ENCODE results near the gene CDH24.

DNA sequence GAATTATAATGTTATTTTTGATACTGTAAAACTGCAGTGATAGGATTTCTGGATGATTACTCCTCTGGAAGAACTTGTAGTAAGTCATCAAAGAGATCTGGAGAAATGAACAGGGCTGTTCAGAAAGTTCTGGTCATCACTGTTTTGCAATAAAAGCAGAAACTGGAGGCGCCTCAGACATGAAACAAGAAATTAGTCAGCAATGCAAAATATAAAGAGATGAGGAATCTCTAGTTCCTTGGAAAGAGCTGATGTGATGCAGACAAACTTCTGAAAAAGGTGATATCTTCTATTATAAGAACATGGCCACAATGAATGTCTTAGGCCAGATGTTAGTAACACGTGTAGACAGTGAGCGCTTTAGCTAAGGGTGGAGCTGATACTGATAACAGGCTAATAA is 28.1 kb upstream of the CDH24 start:
- TF ChIP-seq, protein P1, sequence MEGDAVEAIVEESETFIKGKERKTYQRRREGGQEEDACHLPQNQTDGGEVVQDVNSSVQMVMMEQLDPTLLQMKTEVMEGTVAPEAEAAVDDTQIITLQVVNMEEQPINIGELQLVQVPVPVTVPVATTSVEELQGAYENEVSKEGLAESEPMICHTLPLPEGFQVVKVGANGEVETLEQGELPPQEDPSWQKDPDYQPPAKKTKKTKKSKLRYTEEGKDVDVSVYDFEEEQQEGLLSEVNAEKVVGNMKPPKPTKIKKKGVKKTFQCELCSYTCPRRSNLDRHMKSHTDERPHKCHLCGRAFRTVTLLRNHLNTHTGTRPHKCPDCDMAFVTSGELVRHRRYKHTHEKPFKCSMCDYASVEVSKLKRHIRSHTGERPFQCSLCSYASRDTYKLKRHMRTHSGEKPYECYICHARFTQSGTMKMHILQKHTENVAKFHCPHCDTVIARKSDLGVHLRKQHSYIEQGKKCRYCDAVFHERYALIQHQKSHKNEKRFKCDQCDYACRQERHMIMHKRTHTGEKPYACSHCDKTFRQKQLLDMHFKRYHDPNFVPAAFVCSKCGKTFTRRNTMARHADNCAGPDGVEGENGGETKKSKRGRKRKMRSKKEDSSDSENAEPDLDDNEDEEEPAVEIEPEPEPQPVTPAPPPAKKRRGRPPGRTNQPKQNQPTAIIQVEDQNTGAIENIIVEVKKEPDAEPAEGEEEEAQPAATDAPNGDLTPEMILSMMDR (IDR thresholded peaks at IDR 0.05; ENCODE audit: borderline replicate concordance, extremely low read depth, low read length, poor library complexity, severe bottlenecking), result no peak
- TF ChIP-seq EZH2 (IDR thresholded peaks at IDR 0.05; ENCODE audit: borderline replicate concordance, low read depth, low read length, severe bottlenecking), result no peak
